HEK293T (cell line): Measurements from ENCODE around the gene RARA.

Experiments
- ARNT ChIP-seq: fragments of 450-650 bp; IDR thresholded peaks from 2 replicates; pipeline ENCODE4 v1.6.1; 2017; ENCODE audit warnings: mild to moderate bottlenecking
- BHLHE40 ChIP-seq: fragments of 450-650 bp; IDR thresholded peaks from 2 replicates; pipeline ENCODE4 v1.6.1; 2016; ENCODE audit warnings: mild to moderate bottlenecking, moderate library complexity, borderline replicate concordance
- FOXK2 ChIP-seq: fragments of 450-650 bp; IDR thresholded peaks from 2 replicates; pipeline ENCODE4 v1.6.1; 2016; ENCODE audit warnings: mild to moderate bottlenecking
- FOXM1 ChIP-seq: fragments of 450-650 bp; IDR thresholded peaks from 2 replicates; pipeline ENCODE4 v1.6.1; 2017; ENCODE audit warnings: mild to moderate bottlenecking, borderline replicate concordance
- L3MBTL2 ChIP-seq: fragments of 450-650 bp; conservative IDR thresholded peaks from 2 replicates; pipeline ENCODE4 v1.6.1; 2016; ENCODE audit warnings: mild to moderate bottlenecking
- NFRKB ChIP-seq: fragments of 450-650 bp; IDR thresholded peaks from 2 replicates; pipeline ENCODE4 v1.6.1; 2016; ENCODE audit warnings: mild to moderate bottlenecking, moderate library complexity
- SP1 ChIP-seq: fragments of 450-650 bp; IDR thresholded peaks from 2 replicates; pipeline ENCODE4 v1.6.1; 2017
- SUZ12 ChIP-seq: fragments of 450-650 bp; IDR thresholded peaks from 2 replicates; pipeline ENCODE4 v1.6.1; 2016; ENCODE audit warnings: mild to moderate bottlenecking
- TARDBP ChIP-seq: fragments of 450-650 bp; IDR thresholded peaks from 2 replicates; pipeline ENCODE4 v1.6.1; 2016
- ZNF384 ChIP-seq: fragments of 450-650 bp; IDR thresholded peaks from 2 replicates; pipeline ENCODE4 v1.6.1; 2016

DNA sequence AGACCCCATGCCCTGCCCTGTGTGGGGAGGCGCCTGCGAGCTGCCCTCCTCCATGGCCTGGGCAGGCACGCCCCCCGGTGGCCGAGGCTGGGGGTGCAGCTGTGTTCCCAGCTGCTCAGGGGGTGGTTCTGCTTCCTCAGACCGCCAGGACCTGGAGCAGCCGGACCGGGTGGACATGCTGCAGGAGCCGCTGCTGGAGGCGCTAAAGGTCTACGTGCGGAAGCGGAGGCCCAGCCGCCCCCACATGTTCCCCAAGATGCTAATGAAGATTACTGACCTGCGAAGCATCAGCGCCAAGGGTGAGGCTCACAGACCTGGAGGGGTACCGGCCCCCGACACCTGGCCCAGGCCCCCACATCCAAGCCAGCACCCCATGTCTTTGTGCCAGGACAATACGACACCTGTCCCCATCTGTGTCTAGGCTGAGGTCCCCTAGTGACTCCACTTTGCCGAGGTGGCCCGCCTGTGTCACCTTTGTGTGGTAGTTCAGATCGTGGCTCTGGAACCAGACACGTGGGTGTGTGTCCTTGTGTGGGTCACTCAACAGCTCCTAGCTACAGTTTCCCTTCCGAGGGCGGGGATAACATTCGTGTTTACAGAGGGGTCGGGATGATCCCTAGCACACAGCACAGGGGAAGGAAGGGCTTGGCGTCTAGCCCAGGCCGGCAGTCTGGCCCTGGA lies 46.3 kb downstream of the RARA start:
- no peak for TF ChIP-seq L3MBTL2
- TF ChIP-seq FOXM1, result no peak
- TF ChIP-seq SUZ12, result no peak
- TF ChIP-seq FOXK2, result no peak
- TF ChIP-seq SP1, result no peak
- TF ChIP-seq ARNT, result no peak
- TF ChIP-seq NFRKB, result no peak
- TF ChIP-seq BHLHE40, result no peak
- TF ChIP-seq TARDBP, result no peak
- no peak for TF ChIP-seq ZNF384
